ENCODE results near the gene TERB1.

TERB1 gene

DNA sequence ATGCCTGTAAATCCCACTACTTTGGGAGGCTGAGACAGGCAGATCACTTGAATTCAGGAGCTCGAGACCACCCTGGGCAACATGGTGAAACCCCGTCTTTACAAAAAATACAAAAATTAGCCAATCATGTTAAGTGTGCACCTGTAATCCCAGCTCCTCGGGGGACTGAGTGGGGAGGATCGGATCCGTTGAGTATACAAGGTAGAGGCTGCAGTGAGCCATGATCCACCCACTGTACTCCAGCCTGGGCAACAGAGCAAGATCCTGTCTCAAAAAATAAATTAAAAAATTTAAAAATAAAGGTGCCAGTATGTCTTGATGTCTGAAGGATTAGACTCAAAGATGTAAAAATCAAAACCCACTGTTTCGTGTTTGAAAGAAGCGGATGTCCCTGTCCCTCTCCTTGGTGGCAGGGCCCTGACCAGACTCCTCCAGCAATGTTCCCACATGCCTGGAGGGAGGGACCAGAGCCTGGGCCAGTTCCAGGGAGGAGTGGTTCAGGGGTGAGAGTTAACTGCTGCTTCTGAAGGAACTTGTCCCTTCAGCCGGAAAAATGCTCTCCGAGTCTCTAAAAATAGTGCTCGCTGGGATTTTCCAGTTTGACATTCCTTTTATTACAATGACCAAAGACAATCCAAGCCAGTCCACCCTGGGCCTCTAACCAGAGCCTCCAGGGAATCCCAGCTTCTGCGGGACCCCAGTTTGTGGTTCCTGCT is 95.4 kb downstream of the TERB1 start:
- no peak overlapping the region for H3K27ac ChIP-seq (ENCODE audit: low read depth, low read length, severe bottlenecking)
- H3K4me3 ChIP-seq (ENCODE audit: extremely low read depth, insufficient read depth, low read length, poor library complexity, severe bottlenecking) = no peak overlapping the region
- H3K36me3 ChIP-seq (ENCODE audit: control insufficient read depth, insufficient read depth, low read length) = no peaks in the 10 kb centered on the region
- peaks cover 9% of the 10 kb centered on the region for H3K4me1 ChIP-seq (ENCODE audit: control insufficient read depth, insufficient read depth, low read length, poor library complexity, severe bottlenecking)
- 93 to 94% methylated on average over 2 to 8 of the region's 11 CpGs for WGBS, 2 experiments (ENCODE audit: insufficient coverage in 2 of 2)
- H3K9me3 ChIP-seq (ENCODE audit: control insufficient read depth, low read length) = peaks cover 3% of the 10 kb centered on the region
